GM19395 (cell line): ENCODE results near the gene CFAP299.
"Not testable (repeated sequence)": the region's sequence is repeated elsewhere in the genome, so short reads cannot be mapped to it uniquely, and the experiment has no call there.

ENCODE experiments used
- ATAC-seq: cut with Tn5 transposase; IDR thresholded peaks from one replicate; pipeline ENCODE4 v1.9.1; 2021; ENCODE audit warnings: mild to moderate bottlenecking, moderate library complexity; ENCODE audit not compliant: unreplicated experiment

The CFAP299 gene

GRCh38 chr4:80439294-80440061, 103.9 kb downstream of the CFAP299 start:
- ATAC-seq, result not testable (repeated sequence)

DNA sequence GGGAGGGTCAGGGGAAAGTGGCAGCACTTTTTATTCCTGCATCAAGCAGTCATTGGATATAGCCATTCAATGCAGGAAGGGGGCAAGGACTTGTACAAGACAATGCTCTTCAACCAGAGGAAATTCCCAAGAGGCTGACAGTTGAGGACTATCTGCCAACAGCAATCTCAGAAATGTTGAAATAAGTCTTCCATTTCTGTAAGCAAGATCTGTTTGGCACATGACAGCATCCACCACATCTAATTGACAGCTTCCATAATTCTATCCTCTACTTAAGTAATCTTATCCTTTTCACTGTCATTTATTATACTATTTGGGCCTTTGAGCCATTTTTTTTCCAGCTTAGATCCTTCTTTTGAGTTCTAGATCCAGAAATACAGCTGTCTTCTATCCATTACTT, 110.7 kb downstream of the CFAP299 start:
- ATAC-seq, result no peak

DNA sequence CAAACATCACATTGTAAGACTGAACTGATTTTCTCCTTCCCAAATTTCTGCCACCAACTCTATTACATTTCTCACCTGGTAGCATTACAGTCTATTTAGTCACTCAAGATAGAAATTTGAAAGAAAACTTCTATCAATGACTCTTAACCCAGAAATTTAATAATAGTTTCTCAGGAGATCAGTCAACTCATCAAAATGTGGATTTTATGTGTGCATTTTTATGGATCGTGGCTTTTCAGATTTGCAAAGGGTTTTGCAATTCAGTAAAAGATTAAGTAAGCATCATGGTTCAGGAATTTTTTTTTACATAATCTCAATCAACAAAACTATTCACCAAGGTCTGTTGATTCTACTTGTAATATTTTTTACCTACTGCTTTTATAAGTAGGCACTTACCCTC, 111.1 kb downstream of the CFAP299 start:
- ATAC-seq, result no peak

DNA sequence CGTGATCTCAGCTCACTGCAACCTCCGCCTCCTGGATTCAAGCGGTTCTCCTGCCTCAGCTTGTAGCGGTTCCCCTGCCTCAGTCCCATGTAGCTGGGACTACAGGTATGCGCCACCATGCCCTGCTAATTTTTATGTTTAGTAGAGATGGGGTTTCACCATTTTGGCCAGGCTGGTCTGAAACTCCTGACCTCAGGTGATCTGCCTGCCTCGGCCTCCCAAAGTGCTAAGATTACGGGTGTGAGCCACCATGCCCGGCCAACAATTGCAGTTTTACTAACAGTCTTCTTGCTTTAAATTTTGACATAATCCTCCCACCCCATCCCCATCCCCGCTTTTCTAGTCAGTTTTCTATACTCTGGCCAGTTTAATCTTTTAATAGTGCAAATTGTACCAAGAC, 112.0 kb downstream of the CFAP299 start:
- no peak for ATAC-seq

DNA sequence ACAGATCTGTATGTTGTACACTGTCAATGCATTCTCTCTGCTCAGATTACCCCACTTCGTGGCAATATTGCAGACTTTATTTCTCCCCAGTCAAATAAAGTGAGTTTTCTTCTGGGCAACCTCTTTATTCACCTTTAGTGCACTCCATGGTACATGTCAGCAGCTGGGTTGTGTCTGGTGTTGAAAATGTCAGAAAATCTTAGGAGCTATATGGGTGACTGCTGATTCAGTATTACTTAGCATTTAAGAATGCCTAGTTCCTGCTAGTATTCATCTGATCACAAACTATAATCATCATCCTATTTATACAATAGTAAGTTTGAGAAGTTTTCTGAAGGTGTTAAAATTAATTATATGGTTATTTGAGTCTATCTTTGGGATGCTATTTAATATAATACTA, 112.5 kb downstream of the CFAP299 start:
- no peak for ATAC-seq

GRCh38 chr4:80452055-80452454, 116.5 kb downstream of the CFAP299 start:
- no peak for ATAC-seq

GRCh38 chr4:80452768-80453167, 117.2 kb downstream of the CFAP299 start:
- no peak for ATAC-seq

DNA sequence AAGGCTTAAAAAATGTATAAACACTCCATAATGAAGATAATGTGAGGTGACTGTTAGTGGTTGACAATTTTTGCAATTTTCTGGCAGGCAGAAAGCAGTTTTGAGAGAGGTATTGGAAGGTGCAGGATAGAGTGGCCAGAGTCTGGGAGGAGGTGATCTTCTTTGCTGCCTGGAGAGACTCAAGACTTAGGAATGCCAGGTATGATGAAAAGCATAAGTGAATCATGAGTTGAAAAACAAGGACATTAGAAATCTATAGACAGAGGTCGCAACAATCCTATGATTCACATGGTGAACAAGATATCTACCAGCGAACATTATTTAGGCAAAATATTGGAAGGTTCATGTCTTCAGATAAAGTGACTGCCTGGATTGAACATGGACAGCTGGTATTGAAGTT, 118.5 kb downstream of the CFAP299 start:
- ATAC-seq, result no peak

DNA sequence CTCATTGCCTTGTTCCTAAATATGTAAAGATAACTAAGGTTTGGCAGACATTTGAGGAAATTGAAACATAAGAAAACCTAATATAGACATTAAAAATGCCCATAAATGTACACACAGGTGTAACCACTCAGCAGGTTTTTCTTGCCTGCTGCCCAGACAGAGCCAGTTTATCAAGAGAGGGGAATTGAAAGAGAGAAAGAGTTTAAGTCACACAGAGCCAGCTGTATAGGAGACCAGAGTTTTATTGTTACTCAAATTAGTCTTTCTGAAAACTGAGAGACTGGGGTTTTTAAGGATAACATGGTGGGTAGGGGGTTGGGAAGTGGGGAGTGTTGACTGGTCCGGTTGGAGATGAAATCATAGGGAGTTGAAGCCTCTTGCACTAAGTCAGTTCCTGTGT, 119.0 kb downstream of the CFAP299 start:
- no peak for ATAC-seq

DNA sequence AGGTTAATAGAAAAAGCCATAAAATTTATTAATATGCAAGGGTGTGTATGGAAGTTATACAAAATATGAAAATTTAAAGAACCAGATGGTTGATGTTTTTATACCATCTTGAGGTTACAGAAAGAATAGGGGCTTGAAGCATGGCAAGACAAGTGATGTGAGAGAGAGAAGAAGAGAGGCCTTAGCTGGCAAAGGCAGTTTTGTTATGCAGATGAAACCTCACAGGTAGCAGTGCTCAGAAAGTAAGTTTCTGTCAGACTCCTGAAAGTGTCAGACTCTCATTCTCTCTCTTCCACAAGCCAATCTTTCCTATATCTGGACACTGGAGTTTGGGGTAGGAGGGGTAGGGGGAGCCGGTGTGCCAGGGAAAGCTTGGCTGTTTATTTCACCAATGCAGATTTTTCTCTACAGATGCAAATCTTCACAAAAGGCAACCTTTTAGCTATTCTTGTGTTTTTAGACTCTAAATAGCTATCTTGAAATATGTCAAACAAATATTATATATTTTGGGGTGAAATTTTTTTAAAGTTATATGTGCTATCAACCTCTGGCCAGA, 124.5 kb downstream of the CFAP299 start:
- ATAC-seq, result no peak

- ATAC-seq, result no peak
Measured at GRCh38 chr4:80461412-80461811, 125.9 kb downstream of the CFAP299 start.

DNA sequence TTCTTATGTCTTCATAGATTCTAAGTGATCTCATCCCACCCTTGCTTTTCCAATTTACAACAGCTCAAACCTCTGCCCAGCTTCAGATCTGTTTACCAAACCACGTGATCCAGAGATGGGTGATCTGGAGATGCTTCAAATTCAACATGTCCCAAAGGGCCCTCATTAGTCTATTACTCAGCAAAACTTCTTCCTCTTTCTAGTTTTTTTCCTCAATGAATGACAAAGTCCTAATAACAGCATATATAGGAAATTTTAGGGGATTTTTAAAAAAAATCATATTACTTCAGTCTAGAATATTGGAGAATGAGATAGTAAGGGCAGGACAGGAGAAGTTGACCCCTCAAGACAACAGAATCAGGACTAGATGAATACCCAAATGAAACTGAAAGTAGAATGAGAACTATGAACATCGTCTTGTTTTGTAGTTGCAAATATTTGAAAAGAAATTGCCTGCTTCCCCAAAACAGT, 127.1 kb downstream of the CFAP299 start:
- ATAC-seq, result peak; percentile 82

GRCh38 chr4:80463509-80463908, 128.0 kb downstream of the CFAP299 start:
- no peak for ATAC-seq

DNA sequence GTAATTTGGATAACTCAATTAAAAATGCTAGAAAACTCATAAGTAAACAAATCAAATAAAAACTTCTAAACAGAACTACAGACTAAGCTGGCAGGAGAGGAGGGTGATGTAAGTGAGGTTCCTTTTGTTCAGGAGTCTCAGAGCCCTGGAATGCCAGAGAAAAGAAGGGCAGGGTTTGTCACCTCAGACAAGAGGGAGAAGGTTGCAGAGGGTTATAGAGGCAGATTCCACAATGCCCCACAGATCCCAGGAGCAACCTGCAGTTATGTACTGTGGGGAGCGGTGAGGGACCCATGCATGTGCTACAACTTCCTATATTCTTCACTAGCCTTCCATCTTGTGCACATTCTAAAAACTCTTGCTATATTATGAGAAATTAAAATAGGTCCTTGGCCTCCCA, 129.7 kb downstream of the CFAP299 start:
- ATAC-seq, result no peak

GRCh38 chr4:80465736-80466135, 130.2 kb downstream of the CFAP299 start:
- ATAC-seq, result no peak

GRCh38 chr4:80466618-80467017, 131.1 kb downstream of the CFAP299 start:
- ATAC-seq, result no peak

DNA sequence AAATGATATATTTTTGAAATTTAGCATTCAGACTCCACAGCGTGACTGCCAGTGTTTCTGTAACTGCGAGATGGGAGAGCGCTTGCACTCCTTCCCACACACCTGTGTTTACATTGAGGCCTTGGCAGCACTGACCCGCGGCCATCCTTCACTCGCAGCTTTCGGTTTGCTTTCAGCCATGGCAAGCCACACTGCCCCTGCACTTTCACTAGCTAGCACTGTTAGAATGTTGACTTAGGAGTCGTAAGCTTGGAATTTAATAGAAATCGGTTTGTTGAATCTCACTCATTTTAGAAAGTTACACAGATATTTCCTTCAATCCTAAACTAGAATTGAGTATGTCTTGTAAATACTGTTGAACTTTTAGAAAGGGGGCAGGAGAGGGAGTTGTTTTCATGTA, 136.2 kb downstream of the CFAP299 start:
- ATAC-seq, result no peak

DNA sequence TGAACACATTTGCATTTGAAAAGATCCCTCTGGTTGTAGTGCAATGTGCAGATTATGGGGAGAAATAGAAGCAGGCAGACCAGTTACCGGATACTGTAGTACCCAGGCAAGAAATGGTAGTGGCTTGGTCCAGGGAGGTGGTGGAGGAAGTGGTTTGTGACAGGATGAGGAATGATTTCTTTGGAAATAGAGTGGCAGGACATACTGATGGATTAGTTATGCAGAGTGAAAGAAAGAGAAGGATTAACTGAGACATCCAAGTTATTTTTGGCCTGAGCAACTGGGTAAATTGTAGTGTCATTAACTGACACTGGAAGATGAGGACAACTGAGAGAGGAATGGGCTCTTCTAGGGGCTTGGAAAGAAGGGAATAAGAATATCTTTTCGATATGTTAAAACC, 139.7 kb downstream of the CFAP299 start:
- no peak for ATAC-seq

GRCh38 chr4:80475798-80476197, 140.3 kb downstream of the CFAP299 start:
- ATAC-seq, result no peak

DNA sequence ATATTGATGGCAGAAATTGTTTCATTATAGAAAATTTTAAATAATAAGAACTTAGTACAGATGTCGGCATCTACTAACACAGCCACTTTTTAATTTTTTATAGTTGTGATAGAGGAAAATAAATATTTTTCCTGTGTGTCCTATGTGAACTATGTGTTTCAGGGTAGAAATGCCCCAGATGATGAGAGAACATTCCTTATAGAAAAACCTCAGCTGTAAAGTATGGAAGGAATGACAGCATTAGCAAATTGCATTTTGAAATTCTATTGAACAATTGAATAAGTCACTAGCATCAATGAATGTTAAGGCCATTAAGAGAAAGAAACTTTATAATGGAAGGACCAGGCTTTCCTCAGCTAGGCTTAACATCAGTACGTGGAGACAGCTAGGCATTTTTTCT, 149.2 kb downstream of the CFAP299 start:
- no peak for ATAC-seq

- ATAC-seq, result no peak
Measured at GRCh38 chr4:80486603-80487002, 151.1 kb downstream of the CFAP299 start.

DNA sequence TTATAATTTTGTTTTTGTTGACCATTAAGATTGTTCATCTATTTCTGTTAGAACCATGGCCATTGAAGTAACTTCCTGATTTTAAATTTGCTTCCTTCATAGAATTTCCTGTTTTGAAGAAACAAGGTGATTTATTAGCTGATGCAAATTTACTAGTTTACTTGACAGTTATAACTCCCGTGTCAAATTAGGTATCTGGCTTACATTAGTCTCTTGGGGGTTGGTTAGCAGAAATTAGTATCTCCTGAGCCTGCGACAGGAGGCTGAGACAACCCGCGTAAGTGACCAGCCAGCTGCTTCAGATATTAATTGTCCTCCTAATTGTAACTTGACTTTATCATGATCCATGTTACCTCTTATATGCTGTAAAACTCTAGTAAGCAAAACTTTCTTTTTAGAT, 154.3 kb downstream of the CFAP299 start:
- ATAC-seq, result no peak

GRCh38 chr4:80492761-80493160, 157.2 kb downstream of the CFAP299 start:
- ATAC-seq, result peak; percentile 62
